B cell (primary cell): Measurements from ENCODE around the gene TMED10. TPM values are rescaled to one million over a fixed set of nuclear protein-coding genes. Genes with fewer than 3 reads are reported as not detected.

Experiments used
- ATAC-seq: fragments of 200-7000 bp; cut with Tn5 transposase; one replicate; pipeline ENCODE4 v1.10.0; 2021; ENCODE audit warnings: low read depth, mild to moderate bottlenecking, moderate number of reproducible peaks, moderate library complexity
- CTCF ChIA-PET: fragments of 350-600 bp; sonication (Branson Sonifier 250); formaldehyde crosslinking; loops from one replicate; lab custom pipeline; 2021; ENCODE audit warnings: antibody characterized with exemption, inconsistent platforms; lab: Charles Lee
- POLR2A ChIA-PET: fragments of 350-600 bp; sonication (Branson Sonifier 250); formaldehyde crosslinking; loops from one replicate; lab custom pipeline; 2021; ENCODE audit warnings: antibody characterized with exemption; lab: Charles Lee
- DNase-seq: peaks from one replicate; pipeline ENCODE4 v3.0.0; 2013
- H2AFZ ChIP-seq: 2 replicates; pipeline ENCODE4 v1.6.1; 2012; ENCODE audit warnings: mild to moderate bottlenecking, low read depth, low read length; ENCODE audit not compliant: insufficient read depth, poor library complexity, severe bottlenecking
- H3K27ac ChIP-seq, 2 donors: 1 replicate in 1 of 2; 2 replicates in 1 of 2; pipeline ENCODE4 v1.5.1; 2012 to 2013; ENCODE audit warnings: low read length in 2 of 2, mild to moderate bottlenecking in 2 of 2, moderate library complexity in 1 of 2
- H3K27me3 ChIP-seq, 4 experiments: fragments of 200-600 bp in 1 of 4; sonication (generic) in 1 of 4; replicated peaks in 1 of 4; 1 replicate in 2 of 4; 2 replicates in 2 of 4; pipeline versions ENCODE4 v1.6.1 to v1.7.0; 2013 to 2016; ENCODE audit warnings: low read length in 3 of 4, mild to moderate bottlenecking in 2 of 4, mixed read lengths in 1 of 4, moderate library complexity in 1 of 4; ENCODE audit not compliant: insufficient read depth in 4 of 4, control insufficient read depth in 3 of 4; ENCODE audit errors: control extremely low read depth in 1 of 4
- H3K36me3 ChIP-seq, 2 experiments: replicated peaks in 1 of 2; 1 replicate in 1 of 2; 2 replicates in 1 of 2; pipeline versions ENCODE4 v1.6.1 to v1.7.1; 2013; ENCODE audit warnings: low read length in 1 of 2; ENCODE audit not compliant: insufficient read depth in 2 of 2, control insufficient read depth in 1 of 2; ENCODE audit errors: control extremely low read depth in 1 of 2, extremely low read depth in 1 of 2
- H3K4me1 ChIP-seq, 2 donors: fragments of 200-600 bp in 1 of 2; sonication (generic) in 1 of 2; 1 replicate in 1 of 2; 2 replicates in 1 of 2; pipeline versions ENCODE4 v1.5.1 to v1.6.1; 2013 to 2017; ENCODE audit warnings: low read length in 2 of 2; ENCODE audit not compliant: control insufficient read depth in 2 of 2, insufficient read depth in 2 of 2
- H3K4me2 ChIP-seq: replicated peaks from 2 replicates; pipeline ENCODE3; 2012; ENCODE audit warnings: mild to moderate bottlenecking, low read depth, low read length; ENCODE audit not compliant: poor library complexity, severe bottlenecking
- H3K4me3 ChIP-seq, 5 experiments: fragments of 200-600 bp in 1 of 5; sonication (generic) in 1 of 5; 1 replicate in 3 of 5; 2 replicates in 2 of 5; pipeline versions ENCODE4 v1.5.1 to v1.7.0; 2011 to 2016; ENCODE audit warnings: low read length in 4 of 5, mild to moderate bottlenecking in 4 of 5, low read depth in 2 of 5, control low read depth in 1 of 5, moderate library complexity in 1 of 5; ENCODE audit not compliant: insufficient read depth in 1 of 5; ENCODE audit errors: control extremely low read depth in 1 of 5, extremely low read depth in 1 of 5
- H3K79me2 ChIP-seq: fragments of 200-600 bp; sonication (generic); one replicate; pipeline ENCODE4 v1.6.0; 2016; ENCODE audit warnings: low read length; ENCODE audit not compliant: control insufficient read depth, insufficient read depth
- H3K9ac ChIP-seq: fragments of 200-600 bp; sonication (generic); 2 replicates; pipeline ENCODE4 v1.6.1; 2017; ENCODE audit warnings: mild to moderate bottlenecking, low read length, moderate library complexity
- H3K9me3 ChIP-seq, 3 donors: one replicate each; pipeline versions ENCODE4 v1.6.1 to v1.7.1; 2013; ENCODE audit warnings: low read length in 2 of 3; ENCODE audit not compliant: control insufficient read depth in 2 of 3, insufficient read depth in 1 of 3; ENCODE audit errors: control extremely low read depth in 1 of 3
- H4K20me1 ChIP-seq: 2 replicates; pipeline ENCODE4 v1.6.0; 2012; ENCODE audit warnings: mild to moderate bottlenecking, low read length; ENCODE audit not compliant: insufficient read depth, control insufficient read depth, poor library complexity, severe bottlenecking
- H3K27ac Mint-ChIP-seq: one replicate; pipeline ENCODE4 v1.8.0; 2021; ENCODE audit warnings: mixed read lengths
- H3K27me3 Mint-ChIP-seq: one replicate; pipeline ENCODE4 v1.8.0; 2021; ENCODE audit warnings: mixed read lengths
- H3K4me1 Mint-ChIP-seq: one replicate; pipeline ENCODE4 v1.8.0; 2021; ENCODE audit warnings: mixed read lengths
- H3K4me3 Mint-ChIP-seq: one replicate; pipeline ENCODE4 v1.8.0; 2021; ENCODE audit warnings: mixed read lengths
- H3K9me3 Mint-ChIP-seq: one replicate; pipeline ENCODE4 v1.8.0; 2022; ENCODE audit warnings: mixed read lengths; ENCODE audit not compliant: insufficient read depth
- EZH2 ChIP-seq: IDR thresholded peaks from 2 replicates; pipeline ENCODE4 v1.6.1; 2012; ENCODE audit warnings: borderline replicate concordance, low read depth, mild to moderate bottlenecking, moderate library complexity, low read length; ENCODE audit not compliant: insufficient read depth, poor library complexity, severe bottlenecking
- WGBS: methylation state at CpG from one replicate; pipeline ENCODE4 v1.1.5; 2013; ENCODE audit warnings: missing lambda C conversion rate; ENCODE audit not compliant: insufficient coverage; 5-methylcytosine and 5-hydroxymethylcytosine counted together
- intact Hi-C: fragments of 100-400 bp; cut with micrococcal nuclease; formaldehyde crosslinking; loops from one replicate; pipeline ENCODE4 v1.10.0; 2022
- polyA plus RNA-seq: library from polyadenylated mRNA; depleted of rRNA; stranded (reverse); fragments of >200 nt; gene quantifications from 2 replicates; pipeline ENCODE4 v1.2.3, GENCODE V29; 2012
- total RNA-seq, 2 donors: library from RNA; stranded (reverse); fragments of 120-200 nt in 1 of 2; gene quantifications; 1 replicate in 1 of 2; 2 replicates in 1 of 2; pipeline versions ENCODE4 v1.2.3 to v1.2.4, GENCODE V29; 2013 to 2022
- TF ChIP-seq, protein P1 (sequence below): fragments of 200-600 bp; IDR thresholded peaks from one replicate; pipeline ENCODE4 v1.8.0; 2022; ENCODE audit warnings: antibody characterized with exemption, mild to moderate bottlenecking

TMED10 gene
- total and polyA plus RNA-seq, 2 donors (not counting 1 experiment from before 2014, with no cell fraction given): 72.0 to 111 TPM

DNA sequence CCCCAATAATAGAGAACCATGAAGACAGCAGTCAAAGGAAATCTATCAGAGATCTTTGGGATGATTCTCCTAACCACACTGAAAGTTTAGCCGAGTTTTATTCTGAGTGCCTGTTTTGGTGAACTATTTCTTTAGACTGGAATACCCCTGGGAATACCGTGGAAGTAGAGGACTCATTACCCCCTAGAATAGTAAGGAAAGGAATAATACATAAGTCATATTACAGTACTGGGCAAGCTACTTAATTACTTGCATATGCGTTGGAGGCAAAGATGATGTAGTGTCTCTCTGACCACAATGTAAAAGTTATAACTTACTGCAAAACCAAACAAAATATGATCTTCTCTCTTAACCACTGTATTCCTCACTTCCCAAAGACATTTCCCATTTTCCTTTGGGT is 81.5 kb downstream of the TMED10 start:
- peaks cover 12 to 59% of the 10 kb centered on the region in 2 experiments for H3K36me3 ChIP-seq
- no CpG with 5 or more reads among the region's 3 CpGs for WGBS
- intact Hi-C loops: no loop called here

DNA sequence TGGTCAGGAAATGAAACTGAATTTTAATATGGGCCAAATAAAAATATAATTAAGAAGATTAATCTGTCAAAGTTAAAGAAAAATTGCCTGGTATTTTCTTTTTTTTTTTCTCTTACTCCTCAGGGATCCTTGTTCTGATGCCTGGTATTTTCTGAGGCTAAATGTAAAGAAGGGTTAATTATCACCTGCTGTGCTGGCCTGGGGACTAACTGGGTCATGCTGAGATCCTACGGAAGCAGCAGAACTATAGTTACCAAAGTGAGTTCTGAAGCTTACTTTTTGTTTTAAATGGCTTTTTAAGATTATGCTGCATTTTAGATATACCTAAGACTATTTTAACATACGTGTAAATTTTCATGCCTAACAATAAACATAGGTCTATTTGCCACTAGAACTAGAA is 83.7 kb downstream of the TMED10 start:
- Histone ChIP-seq H2AFZ (no peak overlapping the region), H3K79me2 (no peaks in the 10 kb centered on the region), H4K20me1 (no peaks in the 10 kb centered on the region), H3K9me3 (no peaks in the 10 kb centered on the region), H3K36me3 (peaks cover 2 to 50% of the 10 kb centered on the region in 2 experiments), H3K4me2 (no peak overlapping the region), H3K27me3 (no peaks in the 10 kb centered on the region), H3K27ac (no peak overlapping the region), H3K4me3 (no peak overlapping the region), H3K4me1 (peaks cover 3 to 6% of the 10 kb centered on the region in 2 donors), H3K9ac (no peak overlapping the region)
- ChIA-PET POLR2A (no interaction called here), CTCF (interaction anchor here (0.8 kb wide), 1 partner anchor 232 kb away, joined by 4 read pairs; no protein-coding TSS in a partner anchor)
- no peak for TF ChIP-seq EZH2
- TF ChIP-seq, protein P1, sequence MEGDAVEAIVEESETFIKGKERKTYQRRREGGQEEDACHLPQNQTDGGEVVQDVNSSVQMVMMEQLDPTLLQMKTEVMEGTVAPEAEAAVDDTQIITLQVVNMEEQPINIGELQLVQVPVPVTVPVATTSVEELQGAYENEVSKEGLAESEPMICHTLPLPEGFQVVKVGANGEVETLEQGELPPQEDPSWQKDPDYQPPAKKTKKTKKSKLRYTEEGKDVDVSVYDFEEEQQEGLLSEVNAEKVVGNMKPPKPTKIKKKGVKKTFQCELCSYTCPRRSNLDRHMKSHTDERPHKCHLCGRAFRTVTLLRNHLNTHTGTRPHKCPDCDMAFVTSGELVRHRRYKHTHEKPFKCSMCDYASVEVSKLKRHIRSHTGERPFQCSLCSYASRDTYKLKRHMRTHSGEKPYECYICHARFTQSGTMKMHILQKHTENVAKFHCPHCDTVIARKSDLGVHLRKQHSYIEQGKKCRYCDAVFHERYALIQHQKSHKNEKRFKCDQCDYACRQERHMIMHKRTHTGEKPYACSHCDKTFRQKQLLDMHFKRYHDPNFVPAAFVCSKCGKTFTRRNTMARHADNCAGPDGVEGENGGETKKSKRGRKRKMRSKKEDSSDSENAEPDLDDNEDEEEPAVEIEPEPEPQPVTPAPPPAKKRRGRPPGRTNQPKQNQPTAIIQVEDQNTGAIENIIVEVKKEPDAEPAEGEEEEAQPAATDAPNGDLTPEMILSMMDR: no peak
- DNase-seq (no peak), ATAC-seq (no peak)
- WGBS: 100% methylated on average over 1 of the region's 2 CpGs
- intact Hi-C loops: no loop called here
- H3K27me3 Mint-ChIP-seq: no peaks in the 10 kb centered on the region
- no peaks in the 10 kb centered on the region for H3K9me3 Mint-ChIP-seq
- no peak overlapping the region for H3K4me3 Mint-ChIP-seq
- peaks cover 6% of the 10 kb centered on the region for H3K4me1 Mint-ChIP-seq
- H3K27ac Mint-ChIP-seq: no peak overlapping the region

More for the DNA sequence above, 81.5 kb downstream of the TMED10 start:
- H3K9ac ChIP-seq: no peak overlapping the region
- no peak for TF ChIP-seq EZH2
- TF ChIP-seq, protein P1: no peak
- CTCF ChIA-PET: no interaction called here
- DNase-seq (no peak), ATAC-seq (no peak)
- no peaks in the 10 kb centered on the region for H3K9me3 Mint-ChIP-seq
- H3K4me3 ChIP-seq: no peak overlapping the region
- POLR2A ChIA-PET: no interaction called here
- no peak overlapping the region for H3K27ac ChIP-seq
- H3K27me3 Mint-ChIP-seq: no peaks in the 10 kb centered on the region
- no peak overlapping the region for H2AFZ ChIP-seq
- H3K4me2 ChIP-seq: no peak overlapping the region
- H3K27me3 ChIP-seq: no peaks in the 10 kb centered on the region
- H3K4me1 ChIP-seq: peaks cover 3 to 6% of the 10 kb centered on the region in 2 donors
- H4K20me1 ChIP-seq: peaks cover 10% of the 10 kb centered on the region
- no peak overlapping the region for H3K27ac Mint-ChIP-seq
- H3K4me3 Mint-ChIP-seq: no peak overlapping the region
- no peaks in the 10 kb centered on the region for H3K9me3 ChIP-seq
- peaks cover 6% of the 10 kb centered on the region for H3K79me2 ChIP-seq
- peaks cover 6% of the 10 kb centered on the region for H3K4me1 Mint-ChIP-seq
